HG03060 (cell line): ENCODE data around the gene RCN1.
"Not testable (repeated sequence)": the region's sequence is repeated elsewhere in the genome, so short reads cannot be mapped to it uniquely, and the experiment has no call there.

Source experiments
- ATAC-seq: cut with Tn5 transposase; IDR thresholded peaks from one replicate; pipeline ENCODE4 v1.9.1; 2021; ENCODE audit warnings: low read depth, moderate number of reproducible peaks; ENCODE audit not compliant: unreplicated experiment

Gene RCN1

DNA sequence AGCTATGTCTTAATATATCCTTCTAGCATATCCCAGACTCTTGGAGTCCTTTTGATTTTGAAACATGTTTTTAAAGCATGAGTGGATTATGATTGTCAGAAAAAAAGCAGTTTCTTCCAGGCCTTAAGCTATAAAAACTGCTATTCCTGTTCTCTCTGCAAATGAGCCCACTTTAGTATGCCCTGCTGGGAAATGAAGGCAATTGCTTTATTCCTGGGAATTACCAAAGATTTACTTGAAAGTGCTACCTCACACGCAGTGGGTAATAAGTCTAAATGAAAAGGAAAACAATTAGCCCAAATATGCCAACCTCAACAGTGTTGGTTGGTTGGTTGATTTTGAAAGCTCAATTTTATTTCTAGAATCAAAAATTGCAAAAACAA is 17.2 kb upstream of the RCN1 start:
- no peak for ATAC-seq

GRCh38 chr11:32079553-32079952 is 11.3 kb upstream of the RCN1 start:
- ATAC-seq, result no peak

GRCh38 chr11:32080361-32080980 is 10.4 kb upstream of the RCN1 start:
- ATAC-seq, result no peak

DNA sequence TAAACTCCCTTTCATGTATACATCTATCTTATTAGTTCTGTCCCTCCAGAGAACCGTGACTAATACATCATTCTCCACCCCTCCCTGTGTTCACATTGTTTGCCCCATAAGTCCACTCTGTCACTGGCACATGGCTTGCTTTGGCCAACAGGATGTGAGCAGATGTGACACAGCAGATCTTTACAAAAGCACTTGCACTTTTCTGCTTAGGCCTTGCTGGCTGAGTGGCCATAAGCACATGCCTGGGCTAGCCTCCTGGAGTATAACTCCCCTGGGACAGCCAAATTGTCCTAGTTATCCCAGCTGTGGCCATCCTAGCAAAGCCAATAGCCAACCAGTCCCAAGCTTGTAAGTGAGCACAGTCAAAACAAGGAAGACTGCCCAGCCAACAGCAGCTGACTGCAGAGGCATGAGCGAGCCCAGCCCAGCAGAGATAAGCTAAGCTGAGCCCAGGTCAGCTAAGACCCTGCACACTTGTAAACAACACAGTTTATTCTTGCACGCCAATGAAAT is 9.7 kb upstream of the RCN1 start:
- ATAC-seq, result no peak

DNA sequence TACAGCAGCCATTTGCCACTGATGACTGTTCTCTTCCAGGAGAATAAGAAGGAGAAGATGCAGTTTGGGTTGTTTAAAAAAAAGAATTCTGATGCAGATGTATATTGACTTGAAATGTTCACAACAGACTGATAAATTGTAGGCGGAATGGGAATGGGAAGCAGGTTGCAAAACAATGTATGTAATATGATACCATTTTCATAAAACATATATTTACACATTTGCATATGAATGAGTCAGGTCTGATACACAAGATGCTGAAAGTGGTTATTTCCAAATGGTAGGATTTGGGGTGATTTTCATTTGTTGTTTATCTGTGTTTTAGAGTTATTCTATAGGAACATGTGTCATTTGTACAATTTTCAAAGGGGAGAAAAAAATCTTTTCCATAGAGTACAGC is 9.0 kb upstream of the RCN1 start:
- no peak for ATAC-seq

DNA sequence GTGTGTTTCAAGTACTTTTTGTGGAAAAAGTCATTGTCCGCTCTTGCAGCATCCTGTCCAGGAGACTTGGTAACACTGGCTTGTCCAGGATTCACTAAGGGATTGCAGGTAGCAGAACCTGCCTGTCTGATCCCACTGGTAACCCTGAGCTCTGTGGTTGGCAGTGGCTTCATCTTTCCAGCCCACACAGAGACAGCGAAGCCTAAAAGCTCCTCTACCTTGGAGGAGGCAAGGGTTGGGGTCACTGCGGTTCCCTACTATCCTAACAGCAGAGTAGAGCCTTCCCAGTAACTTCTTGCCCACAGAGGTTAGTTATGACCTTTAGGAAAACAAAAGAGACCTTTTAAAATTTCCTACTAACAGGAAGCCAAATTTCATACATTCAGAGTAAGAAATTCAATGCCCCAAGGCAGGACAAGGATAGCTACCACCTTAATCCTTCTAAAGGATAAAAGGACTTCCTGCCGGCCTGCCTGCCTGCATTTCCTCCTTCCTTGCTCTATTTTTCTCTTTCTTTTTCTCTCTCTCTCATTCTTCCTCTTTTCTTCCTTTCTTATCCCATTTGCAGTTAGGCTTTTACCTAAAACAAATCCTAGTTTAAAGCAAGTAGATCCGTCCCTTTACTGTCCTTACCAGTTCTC is 8.4 kb upstream of the RCN1 start:
- no peak for ATAC-seq

- ATAC-seq, result no peak
Measured at GRCh38 chr11:32087597-32087996, 3.3 kb upstream of the RCN1 start.

DNA sequence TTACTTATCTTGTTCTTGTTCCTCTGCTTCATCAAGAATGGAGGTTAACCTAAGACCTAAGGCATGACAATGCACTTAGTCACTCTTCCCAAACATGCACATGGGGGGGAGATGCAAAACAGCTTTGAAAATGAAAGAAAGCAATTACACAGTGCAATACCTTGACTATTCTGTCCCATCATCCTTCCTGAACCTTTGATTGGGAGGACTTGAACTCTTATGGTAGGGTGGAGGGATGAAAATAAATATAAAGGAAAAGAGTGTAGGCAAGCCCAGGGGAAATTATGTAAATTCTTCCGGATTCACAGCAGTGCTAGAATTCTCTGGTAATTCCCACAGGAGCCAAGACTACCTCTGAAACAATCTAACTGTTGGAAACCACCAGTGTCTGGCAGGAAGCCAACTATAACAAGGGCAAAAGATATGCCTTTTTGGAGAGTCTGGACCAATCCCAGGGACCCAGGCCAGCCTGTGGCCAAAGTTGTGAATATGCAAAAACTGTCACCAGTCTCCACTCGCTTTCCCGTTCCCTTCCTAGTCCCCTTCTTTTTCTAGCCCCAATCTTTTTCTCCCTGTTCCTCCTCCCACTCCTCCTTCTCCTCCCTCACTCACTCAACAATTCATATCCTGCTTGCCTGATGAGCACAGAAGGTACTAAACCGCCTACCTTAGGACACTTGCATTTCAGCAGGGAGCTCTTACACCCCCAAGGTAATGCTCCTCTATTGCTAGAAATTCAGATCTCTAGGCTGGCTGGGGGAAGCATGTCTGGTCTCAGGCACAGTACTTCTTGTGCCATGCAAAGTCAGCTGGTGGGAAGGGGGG is 2.5 kb upstream of the RCN1 start:
- ATAC-seq, result peak; percentile 27

- no peak for ATAC-seq
Measured at GRCh38 chr11:32092581-32093170, 1.8 kb downstream of the RCN1 start.

DNA sequence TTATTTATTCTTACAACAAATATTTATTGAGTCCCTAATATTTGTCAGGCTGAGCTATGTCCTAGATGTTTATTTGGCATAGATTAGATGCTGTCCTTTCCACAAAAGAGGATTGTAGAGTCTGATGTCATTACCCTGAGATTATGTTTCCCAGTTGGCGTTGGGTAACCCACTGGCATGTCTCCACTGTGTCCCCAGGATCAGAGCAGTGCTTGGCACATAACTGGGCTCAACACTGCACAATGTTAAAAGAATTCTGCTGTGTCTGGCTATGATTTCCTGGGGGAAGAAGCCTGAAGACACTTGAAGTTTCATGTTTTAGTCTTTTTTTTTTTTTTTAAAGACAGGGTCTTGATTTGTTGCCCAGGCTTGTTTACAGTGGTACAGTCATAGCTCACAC is 4.0 kb downstream of the RCN1 start:
- ATAC-seq, result no peak

- ATAC-seq, result no peak
Measured at GRCh38 chr11:32098142-32098903, 7.4 kb downstream of the RCN1 start.

DNA sequence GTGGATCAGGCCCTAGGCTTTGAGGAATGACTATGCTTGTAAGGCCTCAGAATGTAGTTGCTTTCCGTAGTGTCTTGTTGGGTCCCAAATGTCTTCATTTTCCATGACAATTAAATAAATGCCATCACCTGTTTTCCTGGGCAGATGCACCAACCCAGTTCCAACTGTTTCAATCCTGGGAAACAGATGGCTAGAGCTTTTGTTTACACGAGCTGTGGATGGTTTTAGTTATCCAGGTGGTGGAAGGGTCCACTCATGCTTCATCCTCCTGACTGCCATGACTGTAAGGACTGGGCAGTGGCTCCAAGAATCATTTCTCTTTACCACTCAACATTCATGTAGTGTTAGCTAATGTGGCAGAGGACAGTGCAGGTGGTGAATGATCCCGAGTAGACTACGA is 8.6 kb downstream of the RCN1 start:
- ATAC-seq, result no peak

DNA sequence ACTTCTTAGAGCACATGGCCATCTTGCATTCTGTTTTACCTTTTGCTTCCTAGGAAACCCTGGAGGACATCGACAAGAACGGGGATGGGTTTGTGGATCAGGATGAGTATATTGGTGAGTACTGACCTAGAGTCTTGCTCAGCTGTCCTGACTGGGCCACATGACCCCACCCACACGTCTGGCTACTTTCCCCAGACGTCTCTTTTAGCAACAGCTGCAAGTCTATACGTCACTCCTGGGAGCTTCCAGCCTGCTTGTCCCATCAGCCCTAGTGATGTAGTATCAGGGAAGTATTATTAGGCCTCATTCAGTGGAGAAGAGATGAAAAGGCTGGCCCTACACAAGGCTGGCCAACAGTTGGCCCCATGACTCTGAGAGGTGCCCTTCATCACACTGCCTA is 9.6 kb downstream of the RCN1 start:
- no peak for ATAC-seq

DNA sequence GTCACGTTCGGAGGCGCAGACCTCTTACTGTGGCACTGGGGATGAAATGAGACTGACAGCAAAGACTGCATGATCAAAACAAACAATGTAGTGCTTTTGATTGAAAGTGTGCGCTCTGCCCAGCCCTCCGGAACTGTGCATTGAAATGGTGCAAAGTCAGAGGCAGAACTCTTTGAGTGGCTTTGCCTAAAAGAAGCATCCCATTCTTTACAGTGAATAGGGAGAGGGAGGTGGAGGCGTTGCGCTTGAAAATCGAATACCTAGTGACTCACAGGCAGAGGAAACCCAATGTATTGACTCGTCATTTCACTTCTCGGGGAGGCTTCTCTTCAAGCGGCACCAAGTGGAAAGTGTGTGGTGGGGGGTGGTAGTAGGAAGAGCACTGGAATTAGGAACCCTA is 10.9 kb downstream of the RCN1 start:
- no peak for ATAC-seq

DNA sequence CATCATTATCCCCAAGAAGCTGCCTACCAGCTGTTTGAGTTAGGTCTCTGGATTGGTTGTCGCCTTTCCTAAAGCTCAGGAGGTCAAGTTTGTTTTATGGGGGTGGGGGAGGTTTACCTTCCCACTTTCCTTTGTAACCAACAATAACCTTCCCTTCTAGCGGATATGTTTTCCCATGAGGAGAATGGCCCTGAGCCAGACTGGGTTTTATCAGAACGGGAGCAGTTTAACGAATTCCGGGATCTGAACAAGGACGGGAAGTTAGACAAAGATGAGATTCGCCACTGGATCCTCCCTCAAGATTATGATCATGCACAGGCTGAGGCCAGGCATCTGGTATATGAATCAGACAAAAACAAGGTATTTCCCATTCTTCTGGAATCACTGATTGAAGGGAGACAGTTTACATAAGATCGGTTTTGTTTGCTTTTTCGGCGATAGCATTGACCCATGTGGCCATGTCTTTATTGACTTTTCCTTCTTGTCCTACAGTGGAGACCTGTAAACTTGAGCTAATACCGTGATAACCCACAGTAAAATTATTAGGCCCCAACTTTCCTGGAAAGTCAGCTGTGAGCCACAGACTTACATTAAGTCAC is 12.3 kb downstream of the RCN1 start:
- ATAC-seq, result not testable (repeated sequence)

DNA sequence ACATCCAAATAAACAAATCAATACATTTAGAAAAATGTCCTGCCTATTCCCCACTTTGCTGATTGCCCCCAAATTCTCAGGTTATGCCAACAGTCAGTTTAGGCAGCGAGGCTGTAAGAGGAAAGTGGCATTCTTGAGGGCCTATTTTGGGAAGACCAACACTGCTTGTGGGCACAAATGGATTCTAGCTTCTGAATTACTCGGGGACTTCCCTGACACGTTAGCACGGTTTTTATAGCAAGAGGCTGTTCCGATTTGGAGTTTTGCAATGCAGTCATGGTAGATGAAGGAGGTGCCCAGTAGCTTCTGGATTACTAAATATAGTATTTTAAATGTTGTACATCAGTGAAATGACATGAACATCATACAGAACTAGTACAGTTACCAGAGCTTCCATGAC is 13.1 kb downstream of the RCN1 start:
- ATAC-seq, result no peak

DNA sequence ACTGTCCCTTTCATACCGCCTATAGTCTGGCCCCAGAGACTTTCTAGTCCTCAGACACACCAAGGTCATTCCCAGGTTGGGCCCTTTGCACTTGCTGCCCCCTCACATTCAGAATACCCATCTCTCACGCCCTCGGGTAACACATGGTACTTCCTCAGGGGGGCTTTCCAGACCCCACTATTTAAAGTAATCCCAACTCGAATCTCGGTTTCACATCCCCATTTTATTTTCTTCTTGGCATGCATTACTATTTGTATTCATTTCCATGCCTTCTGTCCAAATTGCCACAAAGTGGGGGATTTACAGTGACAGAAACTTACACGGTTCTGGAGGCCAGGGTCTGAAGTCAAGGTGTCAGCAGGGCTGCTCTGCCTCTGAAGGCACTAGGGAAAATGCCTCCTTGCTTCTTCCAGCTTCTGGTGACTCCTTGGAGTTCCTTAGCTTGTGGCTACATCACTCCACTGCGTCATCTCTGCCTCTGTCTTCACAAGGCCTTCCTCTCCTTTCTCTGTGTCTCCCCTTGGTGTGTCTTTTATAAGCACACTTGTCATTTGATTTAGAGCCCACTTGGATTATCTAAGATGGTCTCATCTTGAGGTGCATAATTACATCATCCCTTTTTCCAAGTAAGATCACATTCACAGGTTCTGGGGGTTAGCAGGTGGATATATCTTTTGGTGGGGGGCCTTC is 15.1 kb downstream of the RCN1 start:
- peak; percentile 68 for ATAC-seq

- ATAC-seq, result no peak
Measured at GRCh38 chr11:32107647-32108046, 16.8 kb downstream of the RCN1 start.

GRCh38 chr11:32108576-32108975 is 17.7 kb downstream of the RCN1 start:
- ATAC-seq, result no peak

DNA sequence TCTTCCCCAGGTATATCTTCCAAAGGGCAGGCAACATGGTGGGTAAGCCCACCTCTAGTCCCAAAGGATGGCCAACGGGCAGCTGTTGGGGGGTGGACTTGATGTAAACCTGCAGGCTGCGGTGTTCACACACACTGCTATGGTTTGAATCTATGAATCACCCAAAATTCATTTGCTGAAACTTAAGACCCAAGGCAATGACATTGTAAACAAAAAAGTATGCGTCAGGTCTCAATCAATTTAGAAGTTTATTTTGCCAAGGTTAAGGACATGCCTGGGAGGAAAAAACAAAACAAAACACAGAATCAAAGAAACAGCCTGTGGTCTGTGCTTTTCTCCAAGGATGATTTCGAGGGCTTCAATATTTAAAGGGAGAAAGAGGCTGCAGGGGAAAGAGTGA is 18.3 kb downstream of the RCN1 start:
- no peak for ATAC-seq
